ENCODE data around the gene AOPEP.
A peak's percentile ranks its signal among the peaks of the same experiment; 100 is the strongest.

The AOPEP gene

DNA sequence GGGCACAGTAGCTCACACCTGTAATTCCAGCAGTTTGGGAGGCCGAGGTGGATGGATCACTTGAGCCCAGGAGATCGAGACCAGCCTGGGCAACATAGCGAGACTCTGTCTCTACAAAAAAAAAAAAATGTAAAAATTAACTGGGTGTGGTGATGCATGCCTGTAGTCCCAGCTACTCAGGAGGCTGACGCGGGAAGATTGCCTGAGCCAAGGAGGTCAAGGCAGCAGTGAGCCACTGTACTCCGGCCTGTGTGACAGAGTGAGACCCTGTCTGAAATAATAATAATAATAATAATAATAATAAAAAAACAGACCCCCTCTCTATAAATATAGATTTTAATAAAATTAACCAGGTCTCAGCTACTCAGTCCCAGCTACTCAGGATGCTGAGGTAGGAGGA is 179.7 kb downstream of the AOPEP start:
- Histone ChIP-seq H3K36me3 (ENCODE audit: control insufficient read depth, insufficient read depth, low read length) (no peaks in the 10 kb centered on the region), H3K27me3 (ENCODE audit: control insufficient read depth, insufficient read depth, low read length) (no peaks in the 10 kb centered on the region), H3K9me3 (ENCODE audit: control insufficient read depth, low read length) (no peaks in the 10 kb centered on the region), H3K4me1 (ENCODE audit: control insufficient read depth, insufficient read depth, low read length) (peaks cover 47% of the 10 kb centered on the region), H3K4me3 (ENCODE audit: low read length) (no peak overlapping the region), H3K9ac (ENCODE audit: low read length) (no peak overlapping the region)

DNA sequence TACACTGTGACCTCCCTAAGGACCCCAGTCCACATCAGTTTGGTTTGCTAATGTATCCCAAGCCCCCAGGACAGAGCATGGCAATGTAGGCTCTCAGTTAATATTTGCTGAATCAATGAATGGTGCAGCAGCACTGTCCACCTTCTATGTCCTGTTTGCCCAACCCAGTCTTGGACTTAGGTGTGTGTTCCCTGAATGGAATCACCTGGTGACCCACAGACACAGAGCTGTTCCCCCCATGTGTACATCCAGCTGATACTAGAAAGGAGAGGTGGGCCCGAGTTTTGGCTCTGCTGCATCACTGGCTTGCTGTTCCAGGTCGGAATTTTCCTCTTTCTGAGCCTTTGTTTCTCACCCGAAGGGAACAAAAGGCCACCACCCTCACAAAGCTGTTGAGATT is 180.2 kb downstream of the AOPEP start:
- no peak overlapping the region for H3K4me3 ChIP-seq (ENCODE audit: low read length)
- H3K36me3 ChIP-seq (ENCODE audit: control insufficient read depth, insufficient read depth, low read length): no peaks in the 10 kb centered on the region
- H3K9me3 ChIP-seq (ENCODE audit: control insufficient read depth, low read length): no peaks in the 10 kb centered on the region
- no peak overlapping the region for H3K9ac ChIP-seq (ENCODE audit: low read length)
- no peaks in the 10 kb centered on the region for H3K27me3 ChIP-seq (ENCODE audit: control insufficient read depth, insufficient read depth, low read length)
- H3K4me1 ChIP-seq (ENCODE audit: control insufficient read depth, insufficient read depth, low read length): peaks cover 43% of the 10 kb centered on the region

DNA sequence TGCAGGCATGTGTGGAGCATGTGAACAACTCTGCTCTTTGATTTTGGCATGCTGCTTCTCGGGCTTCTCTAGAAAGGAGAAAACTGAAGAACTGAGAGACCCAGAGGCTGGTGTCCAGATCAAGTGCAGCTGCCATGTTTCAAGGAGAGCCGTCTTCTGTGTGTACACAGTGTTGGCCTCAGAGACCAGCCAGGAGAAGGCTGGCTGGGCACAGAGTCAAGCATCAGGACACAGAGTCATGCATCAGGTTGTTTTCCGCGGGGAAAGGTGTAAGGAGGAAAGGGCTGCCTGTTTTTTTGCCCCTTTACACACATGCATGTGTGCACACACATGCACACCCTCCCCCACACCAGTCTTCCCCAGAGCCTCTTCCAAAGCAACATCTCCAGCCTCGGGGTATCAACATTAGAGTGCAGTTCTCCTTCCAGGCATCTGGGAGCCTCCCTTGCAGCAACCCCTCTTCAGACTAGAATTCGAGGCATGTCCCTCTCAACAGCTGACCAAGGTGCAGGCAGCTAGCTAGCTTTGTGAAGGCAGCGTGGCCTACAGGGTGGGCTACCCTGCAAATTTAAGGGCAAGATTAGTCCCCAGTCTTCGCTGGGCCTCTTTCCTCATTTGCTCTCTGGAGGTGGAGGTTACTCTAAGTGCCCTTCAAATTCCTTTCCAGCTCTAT is 180.9 kb downstream of the AOPEP start:
- peaks cover 40% of the 10 kb centered on the region for H3K4me1 ChIP-seq (ENCODE audit: control insufficient read depth, insufficient read depth, low read length)
- no peak overlapping the region for H3K9ac ChIP-seq (ENCODE audit: low read length)
- H3K36me3 ChIP-seq (ENCODE audit: control insufficient read depth, insufficient read depth, low read length): no peaks in the 10 kb centered on the region
- no peak overlapping the region for H3K4me3 ChIP-seq (ENCODE audit: low read length)
- H3K9me3 ChIP-seq (ENCODE audit: control insufficient read depth, low read length): no peaks in the 10 kb centered on the region
- no peaks in the 10 kb centered on the region for H3K27me3 ChIP-seq (ENCODE audit: control insufficient read depth, insufficient read depth, low read length)

DNA sequence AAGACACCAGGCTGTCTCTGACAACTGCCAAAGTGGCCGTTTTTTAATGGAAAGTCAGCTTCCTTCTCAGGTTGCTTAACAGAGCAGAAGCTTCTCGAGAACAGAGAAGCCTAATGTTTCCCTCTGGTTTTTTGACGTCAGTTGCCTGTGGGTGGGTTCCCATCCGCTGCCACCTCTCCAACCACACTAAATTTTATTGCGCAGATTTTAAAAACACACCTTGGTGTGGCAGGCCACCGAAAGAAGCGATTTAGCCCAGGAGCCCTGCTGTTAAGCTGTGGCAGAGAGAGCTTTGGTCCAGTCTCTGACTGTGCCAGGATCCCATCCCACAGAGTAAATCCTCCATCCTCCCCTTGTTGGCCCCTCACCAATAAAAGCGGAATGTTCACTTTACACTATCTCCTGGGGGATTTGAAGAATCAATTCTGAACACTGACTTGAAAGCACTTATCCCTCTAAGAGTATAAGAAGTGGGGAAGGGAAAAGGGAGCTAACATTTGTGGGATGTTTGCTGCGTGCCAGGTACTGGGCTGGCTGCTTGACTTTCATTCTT is 181.6 kb downstream of the AOPEP start:
- no peaks in the 10 kb centered on the region for H3K36me3 ChIP-seq (ENCODE audit: control insufficient read depth, insufficient read depth, low read length)
- H3K4me1 ChIP-seq (ENCODE audit: control insufficient read depth, insufficient read depth, low read length): peaks cover 47% of the 10 kb centered on the region
- peak overlapping the region; percentile 69 for H3K9ac ChIP-seq (ENCODE audit: low read length)
- H3K4me3 ChIP-seq (ENCODE audit: low read length): no peak overlapping the region
- no peaks in the 10 kb centered on the region for H3K27me3 ChIP-seq (ENCODE audit: control insufficient read depth, insufficient read depth, low read length)
- H3K9me3 ChIP-seq (ENCODE audit: control insufficient read depth, low read length): no peaks in the 10 kb centered on the region

DNA sequence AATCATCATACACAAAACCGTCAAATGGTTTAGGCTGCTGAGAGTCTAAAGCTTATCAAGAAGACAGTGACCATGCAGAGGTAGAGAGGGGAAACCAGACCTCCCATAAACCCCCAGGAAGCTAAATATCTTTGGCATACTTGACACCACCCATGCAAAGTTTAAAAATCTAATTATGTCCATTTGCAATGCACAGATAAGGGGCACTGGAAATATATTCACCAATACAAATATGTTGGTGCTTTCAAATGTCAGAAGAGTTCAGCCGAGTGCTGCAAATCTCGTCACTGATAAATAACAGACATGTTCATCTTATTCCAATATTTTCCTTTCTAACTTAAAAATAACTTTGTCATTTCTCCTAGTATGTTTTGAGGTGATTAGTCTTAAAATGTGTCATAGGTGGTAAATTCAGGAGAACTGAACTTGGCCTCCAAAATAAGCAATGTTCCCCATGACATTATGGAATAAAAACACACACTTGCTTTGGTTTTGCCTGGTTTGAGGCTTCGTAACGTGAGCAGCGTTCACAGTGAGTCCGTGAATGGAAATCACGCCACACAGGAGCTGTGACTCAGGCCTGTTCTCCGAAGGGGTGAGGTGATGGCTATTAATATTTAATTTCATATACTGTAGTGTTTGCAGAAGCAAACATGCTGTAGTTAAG is 182.2 kb downstream of the AOPEP start:
- Histone ChIP-seq H3K4me1 (ENCODE audit: control insufficient read depth, insufficient read depth, low read length) (peaks cover 52% of the 10 kb centered on the region), H3K36me3 (ENCODE audit: control insufficient read depth, insufficient read depth, low read length) (no peaks in the 10 kb centered on the region), H3K9me3 (ENCODE audit: control insufficient read depth, low read length) (no peaks in the 10 kb centered on the region), H3K4me3 (ENCODE audit: low read length) (no peak overlapping the region), H3K9ac (ENCODE audit: low read length) (peak overlapping the region; percentile 69), H3K27me3 (ENCODE audit: control insufficient read depth, insufficient read depth, low read length) (no peaks in the 10 kb centered on the region)

DNA sequence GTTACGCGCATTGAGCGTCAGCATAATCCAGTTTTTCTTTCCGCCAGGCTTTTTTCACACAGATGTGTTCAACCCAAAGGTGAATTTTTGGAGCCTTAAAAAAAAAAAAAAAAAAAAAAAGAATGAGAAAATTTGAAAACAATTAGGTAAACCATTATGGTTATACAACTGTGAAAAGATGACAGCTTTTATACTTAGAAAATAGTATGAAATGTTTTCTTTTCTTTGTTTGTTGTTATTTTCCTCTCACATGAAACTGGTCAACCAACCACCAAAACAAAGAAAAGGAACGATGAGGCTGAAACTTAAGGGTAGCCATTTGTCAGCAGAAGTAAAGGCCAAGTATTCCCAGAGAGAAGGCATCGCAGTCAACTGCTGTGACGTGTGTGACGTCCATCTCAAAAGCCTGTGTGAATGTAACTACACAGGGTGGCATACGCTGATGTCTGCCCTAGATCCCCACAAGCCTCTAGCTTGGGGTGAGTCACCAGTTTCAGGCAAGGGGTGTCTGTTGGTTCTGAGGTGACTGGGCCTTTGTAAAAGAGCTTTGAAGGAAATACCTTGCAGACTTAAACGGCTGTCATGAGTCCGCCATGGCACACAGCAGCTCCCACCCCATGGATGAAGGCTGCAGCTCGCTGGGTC is 182.9 kb downstream of the AOPEP start:
- Histone ChIP-seq H3K27me3 (ENCODE audit: control insufficient read depth, insufficient read depth, low read length) (no peaks in the 10 kb centered on the region), H3K9ac (ENCODE audit: low read length) (peak overlapping the region; percentile 26), H3K36me3 (ENCODE audit: control insufficient read depth, insufficient read depth, low read length) (no peaks in the 10 kb centered on the region), H3K4me3 (ENCODE audit: low read length) (no peak overlapping the region), H3K4me1 (ENCODE audit: control insufficient read depth, insufficient read depth, low read length) (peaks cover 59% of the 10 kb centered on the region), H3K9me3 (ENCODE audit: control insufficient read depth, low read length) (no peaks in the 10 kb centered on the region)

DNA sequence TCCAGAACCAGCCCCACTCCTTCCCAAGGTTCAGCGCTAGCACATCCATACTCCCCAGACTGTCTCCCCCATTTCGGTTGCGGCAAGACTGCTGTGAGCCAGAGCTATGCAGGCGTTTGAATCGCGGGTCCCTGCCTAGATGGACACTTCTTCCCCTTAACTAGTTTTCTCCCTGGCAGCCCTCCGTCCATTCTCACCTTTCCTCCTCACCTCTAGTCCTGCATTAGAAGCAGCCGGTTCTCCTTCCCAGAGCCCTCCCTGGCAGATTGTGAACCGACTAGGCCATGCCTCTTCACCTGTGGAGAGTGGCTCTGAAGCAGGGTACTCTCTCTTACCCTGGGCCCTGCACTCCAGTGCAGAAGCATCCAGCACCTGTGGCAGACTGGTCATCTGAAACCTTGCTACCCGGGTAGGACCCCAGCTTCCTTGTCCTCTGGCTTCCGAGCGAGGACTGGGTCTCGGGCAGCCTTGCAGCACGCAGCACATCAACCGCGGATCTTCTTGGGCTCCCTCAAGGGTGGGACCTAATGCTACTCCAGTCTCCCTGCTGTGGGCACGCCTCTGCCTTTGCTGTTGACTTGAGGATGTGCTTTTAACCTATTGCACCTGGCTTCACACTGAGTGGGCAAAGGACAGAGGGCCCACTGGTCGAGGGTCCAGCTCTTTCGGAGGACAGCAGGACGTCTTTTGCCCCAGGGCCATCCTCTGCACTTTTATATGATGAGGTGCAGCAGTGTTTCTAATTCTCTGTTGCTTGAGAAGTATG is 183.6 kb downstream of the AOPEP start:
- peak overlapping the region; percentile 26 for H3K9ac ChIP-seq (ENCODE audit: low read length)

DNA sequence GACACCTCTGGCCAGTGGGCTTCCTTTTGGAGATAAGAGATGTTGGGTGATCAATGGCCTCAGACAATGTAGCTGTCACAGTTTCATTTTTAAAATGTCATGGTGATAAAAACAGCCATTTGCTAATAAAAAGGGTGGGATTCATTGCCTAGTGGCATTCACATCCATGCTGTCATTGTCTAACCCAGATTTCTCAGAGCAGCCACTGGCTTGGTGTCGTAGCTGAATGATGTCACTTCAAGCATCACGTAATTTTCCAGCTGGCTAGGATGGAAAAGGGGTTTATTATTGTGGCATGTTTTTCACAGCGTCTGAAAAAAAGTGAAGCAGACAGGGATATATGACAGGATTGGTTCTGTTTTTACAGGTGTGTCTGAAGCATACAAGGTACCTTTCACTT is 184.7 kb downstream of the AOPEP start:
- no peaks in the 10 kb centered on the region for H3K9me3 ChIP-seq (ENCODE audit: control insufficient read depth, low read length)
- no peak overlapping the region for H3K4me3 ChIP-seq (ENCODE audit: low read length)
- no peaks in the 10 kb centered on the region for H3K36me3 ChIP-seq (ENCODE audit: control insufficient read depth, insufficient read depth, low read length)
- no peak overlapping the region for H3K9ac ChIP-seq (ENCODE audit: low read length)
- peaks cover 77% of the 10 kb centered on the region for H3K4me1 ChIP-seq (ENCODE audit: control insufficient read depth, insufficient read depth, low read length)
- no peaks in the 10 kb centered on the region for H3K27me3 ChIP-seq (ENCODE audit: control insufficient read depth, insufficient read depth, low read length)

More for the DNA sequence above, 183.6 kb downstream of the AOPEP start:
- peaks cover 67% of the 10 kb centered on the region for H3K4me1 ChIP-seq (ENCODE audit: control insufficient read depth, insufficient read depth, low read length)
- no peaks in the 10 kb centered on the region for H3K9me3 ChIP-seq (ENCODE audit: control insufficient read depth, low read length)
- H3K4me3 ChIP-seq (ENCODE audit: low read length): no peak overlapping the region
- H3K27me3 ChIP-seq (ENCODE audit: control insufficient read depth, insufficient read depth, low read length): no peaks in the 10 kb centered on the region
- H3K36me3 ChIP-seq (ENCODE audit: control insufficient read depth, insufficient read depth, low read length): no peaks in the 10 kb centered on the region

DNA sequence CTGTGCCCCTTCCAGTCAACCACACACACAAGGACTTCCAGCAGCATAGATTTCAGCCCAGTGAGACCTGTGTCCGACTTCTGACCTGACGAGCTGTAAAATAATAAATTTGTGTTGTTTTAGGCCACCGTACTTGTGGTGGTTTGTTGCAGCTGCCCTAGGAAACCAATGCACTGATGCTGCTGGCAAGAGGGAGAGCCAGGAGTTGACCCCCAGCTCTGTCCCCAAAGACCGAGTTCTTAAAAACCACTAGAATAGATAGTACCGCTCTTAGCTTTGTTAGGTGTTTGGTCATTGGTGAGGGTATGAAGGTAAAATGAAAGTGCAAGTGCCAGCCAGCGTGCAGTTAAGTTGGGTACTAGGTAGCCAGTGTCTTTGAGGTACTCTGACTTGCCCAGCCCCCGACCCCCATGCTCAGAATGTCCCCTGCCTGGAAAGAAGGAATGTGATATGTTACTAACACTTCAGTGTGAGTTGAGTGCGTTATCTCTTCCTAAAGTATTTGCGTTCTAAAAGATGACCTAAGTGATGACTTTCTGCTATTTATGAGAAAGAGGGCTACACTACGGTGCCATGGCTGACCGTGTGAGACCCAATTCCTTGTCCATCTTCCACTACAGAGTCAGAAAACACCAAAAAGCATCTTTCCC is 185.6 kb downstream of the AOPEP start:
- Histone ChIP-seq H3K9ac (ENCODE audit: low read length) (no peak overlapping the region), H3K9me3 (ENCODE audit: control insufficient read depth, low read length) (no peaks in the 10 kb centered on the region), H3K36me3 (ENCODE audit: control insufficient read depth, insufficient read depth, low read length) (no peaks in the 10 kb centered on the region), H3K27me3 (ENCODE audit: control insufficient read depth, insufficient read depth, low read length) (no peaks in the 10 kb centered on the region), H3K4me3 (ENCODE audit: low read length) (no peak overlapping the region), H3K4me1 (ENCODE audit: control insufficient read depth, insufficient read depth, low read length) (peaks cover 77% of the 10 kb centered on the region)

DNA sequence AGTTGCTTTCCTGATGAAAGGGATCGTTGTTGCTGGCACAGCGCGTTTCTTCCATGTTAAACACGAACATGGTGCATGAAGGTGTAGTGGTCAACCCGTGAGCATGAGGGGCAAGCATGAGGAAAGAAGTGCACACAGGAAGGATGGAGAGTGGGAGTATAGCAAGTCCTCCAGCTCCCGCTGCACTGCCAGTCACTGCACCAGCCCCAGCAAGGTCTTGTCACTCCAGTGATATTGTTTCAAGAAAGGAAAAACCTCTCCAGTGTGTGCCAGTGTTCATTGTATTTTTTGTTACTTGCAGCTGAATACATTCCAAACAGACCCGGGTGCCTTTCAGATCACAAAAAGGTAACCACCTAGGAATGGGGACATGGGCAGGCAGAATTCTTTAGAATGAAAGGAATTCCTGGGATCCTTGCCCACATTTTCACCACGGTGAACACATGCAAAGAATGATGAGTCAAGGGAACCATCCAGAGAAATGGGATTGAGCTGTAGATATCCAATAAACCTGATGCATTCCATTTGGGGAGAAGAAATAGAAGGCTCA is 186.3 kb downstream of the AOPEP start:
- Histone ChIP-seq H3K27me3 (ENCODE audit: control insufficient read depth, insufficient read depth, low read length) (no peaks in the 10 kb centered on the region), H3K4me1 (ENCODE audit: control insufficient read depth, insufficient read depth, low read length) (peaks cover 77% of the 10 kb centered on the region), H3K9ac (ENCODE audit: low read length) (no peak overlapping the region), H3K9me3 (ENCODE audit: control insufficient read depth, low read length) (no peaks in the 10 kb centered on the region), H3K4me3 (ENCODE audit: low read length) (no peak overlapping the region), H3K36me3 (ENCODE audit: control insufficient read depth, insufficient read depth, low read length) (no peaks in the 10 kb centered on the region)

DNA sequence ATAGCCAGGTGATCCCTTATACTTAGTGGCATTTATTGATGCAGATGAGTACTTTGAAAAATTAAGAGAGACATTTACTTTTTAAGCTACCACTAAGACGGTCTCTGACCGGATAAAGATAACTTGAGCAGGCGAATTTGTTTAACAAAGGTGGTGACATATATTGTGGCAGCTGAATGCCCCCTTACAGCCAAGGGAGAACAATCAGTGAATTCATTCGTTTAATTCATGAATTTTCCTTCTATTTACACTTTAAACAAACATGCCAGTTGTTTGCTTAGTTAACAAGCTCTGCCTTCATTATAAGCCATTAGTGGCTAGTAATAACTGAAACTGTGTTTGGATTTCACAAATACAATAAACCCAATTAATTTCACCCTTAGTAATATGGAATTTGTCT is 187.1 kb downstream of the AOPEP start:
- H3K36me3 ChIP-seq (ENCODE audit: control insufficient read depth, insufficient read depth, low read length): no peaks in the 10 kb centered on the region
- peaks cover 77% of the 10 kb centered on the region for H3K4me1 ChIP-seq (ENCODE audit: control insufficient read depth, insufficient read depth, low read length)
- no peak overlapping the region for H3K4me3 ChIP-seq (ENCODE audit: low read length)
- no peaks in the 10 kb centered on the region for H3K9me3 ChIP-seq (ENCODE audit: control insufficient read depth, low read length)
- no peak overlapping the region for H3K9ac ChIP-seq (ENCODE audit: low read length)
- H3K27me3 ChIP-seq (ENCODE audit: control insufficient read depth, insufficient read depth, low read length): no peaks in the 10 kb centered on the region
